Stimulated activated CD8-positive, alpha-beta memory T cell treated with anti-CD3 and anti-CD28 coated beads, Interleukin-7, amount 100 ng/mL, for 4 hours (primary cell): Measurements from ENCODE around the gene KCNQ1.

Experiments used
- DNase-seq, 2 donors: peaks; one replicate each; pipeline ENCODE4 v3.0.0-alpha.2; 2020; ENCODE audit warnings: low read depth in 2 of 2

Gene KCNQ1

GRCh38 chr11:2665526-2666400 lies 221.0 kb downstream of the KCNQ1 start:
- DNase-seq, result no peak

- DNase-seq, result no peak
Measured at GRCh38 chr11:2666401-2666741, 221.6 kb downstream of the KCNQ1 start.

- DNase-seq, result no peak
Measured at GRCh38 chr11:2666828-2667570, 222.2 kb downstream of the KCNQ1 start.

GRCh38 chr11:2667940-2668339 lies 223.1 kb downstream of the KCNQ1 start:
- DNase-seq, result no peak

GRCh38 chr11:2668876-2669275 lies 224.1 kb downstream of the KCNQ1 start:
- DNase-seq, result no peak

- DNase-seq, result no peak
Measured at GRCh38 chr11:2669634-2670469, 225.0 kb downstream of the KCNQ1 start.

- DNase-seq, result no peak
Measured at GRCh38 chr11:2670541-2671100, 225.8 kb downstream of the KCNQ1 start.

- DNase-seq, result no peak
Measured at GRCh38 chr11:2671748-2672147, 226.9 kb downstream of the KCNQ1 start.

- no peak for DNase-seq
Measured at GRCh38 chr11:2672553-2673249, 227.9 kb downstream of the KCNQ1 start.

GRCh38 chr11:2673250-2673610 lies 228.4 kb downstream of the KCNQ1 start:
- DNase-seq, result no peak

GRCh38 chr11:2673871-2674471 lies 229.2 kb downstream of the KCNQ1 start:
- DNase-seq, result no peak

- DNase-seq, result no peak
Measured at GRCh38 chr11:2674658-2675131, 229.9 kb downstream of the KCNQ1 start.

- no peak for DNase-seq
Measured at GRCh38 chr11:2675540-2675939, 230.7 kb downstream of the KCNQ1 start.

- no peak for DNase-seq
Measured at GRCh38 chr11:2677127-2677526, 232.3 kb downstream of the KCNQ1 start.

- DNase-seq, result no peak
Measured at GRCh38 chr11:2678396-2678795, 233.6 kb downstream of the KCNQ1 start.

- DNase-seq, result no peak
Measured at GRCh38 chr11:2679011-2679676, 234.3 kb downstream of the KCNQ1 start.

- no peak for DNase-seq
Measured at GRCh38 chr11:2681408-2682145, 236.8 kb downstream of the KCNQ1 start.

GRCh38 chr11:2683806-2684205 lies 239.0 kb downstream of the KCNQ1 start:
- DNase-seq, result no peak

GRCh38 chr11:2684581-2684980 lies 239.8 kb downstream of the KCNQ1 start:
- no peak for DNase-seq

- no peak for DNase-seq
Measured at GRCh38 chr11:2685051-2685450, 240.2 kb downstream of the KCNQ1 start.
